Endothelial cell of umbilical vein (primary cell): ENCODE measurements around the gene KCNJ15. TPM values are rescaled to one million over a fixed set of nuclear protein-coding genes. Genes with fewer than 3 reads are reported as not detected.

Source experiments
- BruUV-seq: library from RNA; stranded (reverse); fragments of 400-500 nt; replicated peaks from 2 replicates; lab custom pipeline; 2021; lab: Mats Ljungman, UMichigan
- CTCF ChIA-PET: fragments of 300-600, 350-600 bp; sonication (Branson Sonifier 250); formaldehyde crosslinking; loops from one replicate; lab custom pipeline; 2021; ENCODE audit warnings: antibody characterized with exemption, inconsistent platforms; lab: Charles Lee
- POLR2A ChIA-PET: fragments of 300-600, 350-600 bp; sonication (Branson Sonifier 250); formaldehyde crosslinking; loops from one replicate; lab custom pipeline; 2021; ENCODE audit warnings: antibody characterized with exemption, inconsistent platforms; lab: Charles Lee
- DNase-seq: peaks from one replicate; pipeline ENCODE4 v3.0.0-alpha.2; 2011; ENCODE audit warnings: low read depth, low spot score
- FAIRE-seq: peaks from 2 replicates; lab custom pipeline; 2011; peaks lifted over from hg19 to GRCh38; lab: Jason Lieb, UNC
- H2AFZ ChIP-seq: 2 replicates; pipeline ENCODE4 v1.6.0; 2012; ENCODE audit warnings: low read depth, low read length, control low read depth, inconsistent platforms
- H3K27ac ChIP-seq: 2 replicates; pipeline ENCODE4 v1.5.1; 2011; ENCODE audit warnings: low read depth, mild to moderate bottlenecking, control low read depth, low read length, moderate library complexity; ENCODE audit not compliant: insufficient read depth
- H3K27me3 ChIP-seq, 2 experiments: 2 replicates each; pipeline versions ENCODE4 v1.6.0 to v1.6.1; 2011; ENCODE audit warnings: low read length in 2 of 2, mixed read lengths in 1 of 2; ENCODE audit not compliant: control insufficient read depth in 2 of 2, insufficient read depth in 2 of 2
- H3K36me3 ChIP-seq, 2 experiments: 2 replicates in 1 of 2; 3 replicates in 1 of 2; pipeline ENCODE4 v1.5.1; 2011; ENCODE audit warnings: low read length in 2 of 2, mild to moderate bottlenecking in 1 of 2, moderate library complexity in 1 of 2; ENCODE audit not compliant: control insufficient read depth in 2 of 2, insufficient read depth in 2 of 2; ENCODE audit errors: extremely low read depth in 1 of 2
- H3K4me1 ChIP-seq: 3 replicates; pipeline ENCODE4 v1.5.1; 2011; ENCODE audit warnings: mild to moderate bottlenecking, low read length; ENCODE audit not compliant: control insufficient read depth, insufficient read depth; ENCODE audit errors: extremely low read depth
- H3K4me2 ChIP-seq: 2 replicates; pipeline ENCODE4 v1.6.1; 2011; ENCODE audit warnings: low read length, control low read depth, mixed read lengths; ENCODE audit not compliant: insufficient read depth
- H3K4me3 ChIP-seq, 3 experiments: fragments of 200-600 bp in 1 of 3; sonication (generic), shearing (Covaris generic) in 1 of 3; replicated peaks in 1 of 3; 2 replicates each; pipeline ENCODE4 v1.5.1; 2011 to 2016; ENCODE audit warnings: control low read depth in 3 of 3, low read length in 3 of 3, mild to moderate bottlenecking in 2 of 3, inconsistent platforms in 1 of 3, low read depth in 1 of 3, moderate library complexity in 1 of 3; ENCODE audit not compliant: insufficient read depth in 1 of 3
- H3K79me2 ChIP-seq: 2 replicates; pipeline ENCODE4 v1.6.0; 2012; ENCODE audit warnings: low read length, inconsistent platforms; ENCODE audit not compliant: control insufficient read depth, insufficient read depth
- H3K9ac ChIP-seq: replicated peaks from 2 replicates; pipeline ENCODE3; 2011; ENCODE audit warnings: low read length, control low read depth; ENCODE audit not compliant: insufficient read depth; ENCODE audit errors: extremely low read depth
- H3K9me1 ChIP-seq: replicated peaks from 3 replicates; pipeline ENCODE4 v1.6.0; 2011; ENCODE audit warnings: mild to moderate bottlenecking, low read length; ENCODE audit not compliant: control insufficient read depth, insufficient read depth; ENCODE audit errors: extremely low read depth
- H3K9me3 ChIP-seq: replicated peaks from 2 replicates; pipeline ENCODE4 v1.5.1; 2012; ENCODE audit warnings: low read length, inconsistent platforms; ENCODE audit not compliant: control insufficient read depth, insufficient read depth
- H4K20me1 ChIP-seq: replicated peaks from 2 replicates; pipeline ENCODE3; 2011; ENCODE audit warnings: mild to moderate bottlenecking, low read length; ENCODE audit not compliant: control insufficient read depth, insufficient read depth; ENCODE audit errors: extremely low read depth
- CTCF ChIP-seq, 2 donors: IDR thresholded peaks; 1 replicate in 1 of 2; 2 replicates in 1 of 2; pipeline ENCODE4 v1.5.1; 2011; ENCODE audit warnings: low read length in 2 of 2, mild to moderate bottlenecking in 2 of 2, moderate library complexity in 2 of 2, control low read depth in 1 of 2, inconsistent platforms in 1 of 2, low read depth in 1 of 2; ENCODE audit not compliant: insufficient read depth in 1 of 2; ENCODE audit errors: extremely low read depth in 1 of 2
- EZH2 ChIP-seq: IDR thresholded peaks from 2 replicates; pipeline ENCODE4 v1.6.1; 2012; ENCODE audit warnings: borderline replicate concordance, low read depth, mild to moderate bottlenecking, moderate library complexity, low read length, inconsistent platforms; ENCODE audit not compliant: severe bottlenecking
- FOS ChIP-seq: IDR thresholded peaks from 2 replicates; pipeline ENCODE4 v1.6.1; 2011; ENCODE audit warnings: mild to moderate bottlenecking, low read length, moderate library complexity, borderline replicate concordance; ENCODE audit not compliant: insufficient read depth
- GATA2 ChIP-seq: IDR thresholded peaks from 2 replicates; pipeline ENCODE4 v1.7.0; 2011; ENCODE audit warnings: low read depth, mild to moderate bottlenecking, moderate library complexity, mixed read lengths, low read length; ENCODE audit not compliant: insufficient read length, insufficient read depth
- JUN ChIP-seq: IDR thresholded peaks from 2 replicates; pipeline ENCODE4 v1.6.1; 2011; ENCODE audit warnings: borderline replicate concordance, low read depth; ENCODE audit not compliant: insufficient read length, insufficient read depth
- MYC ChIP-seq: IDR thresholded peaks from one replicate; pipeline ENCODE4 v1.6.1; 2011; ENCODE audit warnings: mild to moderate bottlenecking, low read depth, low read length
- POLR2A ChIP-seq: IDR thresholded peaks from 2 replicates; pipeline ENCODE4 v1.6.1; 2012; ENCODE audit warnings: low read depth, mild to moderate bottlenecking, control low read depth, low read length
- POLR2AphosphoS5 ChIP-seq: IDR thresholded peaks from 2 replicates; pipeline ENCODE4 v1.6.1; 2012; ENCODE audit warnings: low read depth, mild to moderate bottlenecking, control low read depth, low read length, moderate library complexity; ENCODE audit not compliant: insufficient read depth
- dilution Hi-C: fragments of 300-500 bp; cut with MboI; formaldehyde crosslinking; loops from one replicate; pipeline ENCODE4 v1.15.0; 2019; ENCODE audit warnings: low sequenced_read_pairs; ENCODE audit not compliant: extremely low pct_ligation_motif_present
- intact Hi-C: fragments of 100-400 bp; cut with micrococcal nuclease; formaldehyde crosslinking; loops from one replicate; pipeline ENCODE4 v1.10.0; 2022
- polyA plus RNA-seq, 4 experiments: library from polyadenylated mRNA; depleted of rRNA in 3 of 4; stranded (reverse) in 3 of 4; unstranded in 1 of 4; fragments of >200 nt; gene quantifications; 2 replicates each; pipeline versions ENCODE4 v1.2.1 to v1.2.3, GENCODE V29; 2011 to 2012; ENCODE audit warnings: missing spikeins in 1 of 4
- total RNA-seq: library from RNA; stranded (reverse); gene quantifications from 2 replicates; pipeline ENCODE4 v1.2.3, GENCODE V29; 2021

Gene KCNJ15
- total and polyA plus RNA-seq, 2 donors (not counting 3 experiments of a cell fraction or from before 2014, with no cell fraction given): 1.4 to 1.5 TPM

- H3K4me2 ChIP-seq: no peak overlapping the region
- no peaks in the 10 kb centered on the region for H3K9me3 ChIP-seq
- DNase-seq (no peak), FAIRE-seq (no peak)
- no TSS peak for BruUV-seq
- intact Hi-C loops (no loop called here), dilution Hi-C loops (no loop called here)
- H3K79me2 ChIP-seq: no peaks in the 10 kb centered on the region
- no peak for TF ChIP-seq CTCF (IDR thresholded peaks at IDR 0.05; ENCODE audit: extremely low read depth in 1 of 2, insufficient read depth in 1 of 2, low read depth in 1 of 2, low read length in 2 of 2)
- no peak for TF ChIP-seq POLR2A
- no peak for TF ChIP-seq EZH2
- no peak for TF ChIP-seq JUN
- no peak for TF ChIP-seq FOS
- TF ChIP-seq POLR2AphosphoS5: no peak
- H3K4me1 ChIP-seq: no peaks in the 10 kb centered on the region
- no peak overlapping the region for H3K27ac ChIP-seq
- no peaks in the 10 kb centered on the region for H4K20me1 ChIP-seq
- no peak overlapping the region for H3K9ac ChIP-seq
- H2AFZ ChIP-seq: no peak overlapping the region
- H3K36me3 ChIP-seq: no peaks in the 10 kb centered on the region
- no peaks in the 10 kb centered on the region for H3K9me1 ChIP-seq
- ChIA-PET CTCF (no interaction called here), POLR2A (no interaction called here)
- H3K27me3 ChIP-seq: no peaks in the 10 kb centered on the region
- no peak overlapping the region for H3K4me3 ChIP-seq
Measured at GRCh38 chr21:38314558-38314957, 57.8 kb downstream of the KCNJ15 start.

GRCh38 chr21:38315122-38315521, 58.3 kb downstream of the KCNJ15 start:
- Histone ChIP-seq H3K4me3 (no peak overlapping the region), H3K9ac (no peak overlapping the region), H3K36me3 (no peaks in the 10 kb centered on the region), H3K79me2 (no peaks in the 10 kb centered on the region), H3K9me3 (no peaks in the 10 kb centered on the region), H3K9me1 (no peaks in the 10 kb centered on the region), H3K27me3 (no peaks in the 10 kb centered on the region), H4K20me1 (no peaks in the 10 kb centered on the region), H3K27ac (no peak overlapping the region), H3K4me2 (no peak overlapping the region), H2AFZ (no peak overlapping the region), H3K4me1 (no peaks in the 10 kb centered on the region)
- FAIRE-seq (no peak), DNase-seq (no peak)
- TF ChIP-seq POLR2AphosphoS5 (no peak), POLR2A (no peak), MYC (no peak), GATA2 (no peak)
- intact Hi-C loops: no loop called here
- POLR2A ChIA-PET: no interaction called here
- dilution Hi-C loops: no loop called here
- CTCF ChIA-PET: interaction anchor here (1.3 kb wide), 1 partner anchor 96 kb away, joined by 4 read pairs; no protein-coding TSS in a partner anchor
- no TSS peak for BruUV-seq
